GM15510 (cell line): ENCODE measurements around the gene NLGN3.

Source experiments
- POLR2A ChIP-seq: IDR thresholded peaks from 3 replicates; pipeline ENCODE4 v1.6.1; 2011; ENCODE audit warnings: borderline replicate concordance; ENCODE audit not compliant: insufficient read length; ENCODE audit errors: extremely low read depth

Gene NLGN3

DNA sequence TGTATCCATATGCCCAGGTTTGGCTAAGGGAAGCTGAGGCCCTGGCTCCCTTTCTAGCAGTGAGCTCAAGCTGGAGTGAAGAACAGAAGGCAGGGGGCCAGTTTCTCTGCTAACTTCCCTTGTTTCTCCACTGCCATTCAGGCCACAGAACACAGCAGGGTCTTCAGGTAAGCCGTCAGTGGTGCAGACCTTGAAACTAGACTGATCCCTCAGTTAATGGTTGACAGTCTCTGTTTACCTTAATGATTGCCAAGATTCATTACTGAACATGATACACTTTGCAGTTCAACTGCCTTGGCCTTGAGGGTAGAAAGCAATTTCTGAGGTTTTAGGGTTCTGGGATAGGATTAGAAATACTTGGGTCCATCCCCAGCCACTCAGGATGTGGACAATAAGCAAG lies 69.5 kb downstream of the NLGN3 start:
- TF ChIP-seq POLR2A, result no peak

DNA sequence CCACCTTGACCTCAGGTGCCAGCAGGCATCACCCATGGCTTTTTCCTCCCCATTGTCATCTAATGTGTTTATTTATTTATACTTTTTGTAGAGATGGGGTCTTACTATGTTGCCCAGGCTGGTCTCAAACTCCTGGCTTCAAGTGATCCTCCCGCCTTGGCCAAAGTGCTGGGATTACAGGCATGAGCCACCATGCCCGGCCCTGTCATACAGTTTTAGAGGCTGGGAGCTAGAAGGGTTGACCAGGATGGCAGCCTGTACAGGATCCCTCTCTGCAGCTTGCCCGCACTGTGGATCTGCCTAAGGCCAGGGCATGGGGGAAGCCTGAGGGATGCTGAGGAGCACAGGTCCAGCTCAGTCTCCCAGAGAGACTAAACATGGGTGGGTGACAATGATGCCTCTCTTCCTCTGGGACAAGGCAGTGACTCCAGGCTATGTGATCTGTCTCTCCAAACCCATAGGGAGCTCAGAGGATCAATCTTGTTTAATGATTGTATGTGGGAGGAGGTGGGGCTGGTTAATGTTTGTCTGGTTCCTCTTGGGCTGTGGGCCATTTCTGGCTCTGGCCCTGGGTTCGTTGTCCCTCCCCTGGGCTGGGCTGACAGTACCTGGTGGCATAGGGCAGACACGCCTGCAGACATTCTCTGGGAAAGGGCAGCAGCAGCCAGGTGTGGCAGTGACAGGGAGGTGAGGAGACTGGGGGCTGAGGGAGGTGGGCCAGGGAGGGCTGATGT lies 70.1 kb downstream of the NLGN3 start:
- no peak for TF ChIP-seq POLR2A

DNA sequence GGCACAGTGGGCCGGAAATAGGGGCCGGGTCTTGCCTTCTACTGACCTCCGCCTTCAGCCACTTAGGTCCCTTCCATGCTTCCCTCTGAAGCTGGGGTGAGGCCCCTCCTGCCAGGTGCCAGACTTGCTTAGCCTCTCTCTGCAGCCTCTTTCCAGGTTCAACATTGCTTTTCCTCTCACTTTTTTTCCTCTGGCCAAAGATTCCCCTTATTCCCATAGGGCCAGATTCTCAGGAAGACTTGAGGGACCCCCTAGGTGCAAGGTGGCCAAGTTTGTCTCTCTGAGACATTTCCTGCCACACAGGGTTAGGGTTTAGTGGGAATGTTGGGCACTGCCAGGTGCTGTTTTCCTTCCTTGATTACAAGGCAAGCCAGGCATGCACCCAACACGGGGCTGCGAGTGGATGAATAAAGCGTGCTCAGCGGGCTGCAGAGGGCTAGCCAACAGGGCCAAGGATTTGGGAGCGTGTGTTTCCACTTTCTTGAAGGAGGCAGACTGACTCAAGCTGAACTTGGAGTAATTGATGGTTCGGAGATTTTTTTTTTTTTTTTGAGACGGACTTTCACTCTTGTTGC lies 70.8 kb downstream of the NLGN3 start:
- no peak for TF ChIP-seq POLR2A

DNA sequence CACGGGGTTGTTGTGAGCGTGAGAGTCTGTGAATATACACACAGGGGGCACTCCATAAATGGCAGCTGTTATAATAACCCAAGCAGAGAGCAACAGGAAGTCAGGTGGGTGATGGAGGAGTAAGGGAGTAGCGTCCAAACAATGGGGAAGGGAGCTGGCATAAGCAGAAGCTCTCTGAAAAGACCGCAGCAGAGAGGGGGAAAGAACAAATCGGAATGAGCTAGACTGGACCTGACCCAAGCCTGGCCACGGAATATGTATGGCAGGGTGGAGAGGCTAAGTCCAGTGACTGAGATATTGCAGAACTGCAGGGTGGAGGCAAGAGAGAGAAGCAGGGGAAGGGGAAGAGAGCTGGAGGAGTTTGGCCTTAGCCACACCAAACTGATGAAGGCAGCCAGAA lies 71.8 kb downstream of the NLGN3 start:
- no peak for TF ChIP-seq POLR2A

- no peak for TF ChIP-seq POLR2A
These were observed 72.7 kb downstream of the NLGN3 start for GRCh38 chrX:71217298-71217697.
